Colonic mucosa (tissue), 4 donors: ENCODE measurements around the gene YJEFN3. TPM values are rescaled to one million over a fixed set of nuclear protein-coding genes. Genes with fewer than 3 reads are reported as not detected.

Experiments
- DNase-seq: peaks from one replicate; pipeline ENCODE4 v3.0.0-alpha.2; 2020
- H3K27ac ChIP-seq: fragments of 200-600 bp; one replicate; pipeline ENCODE4 v1.8.0; 2021
- H3K27me3 ChIP-seq: fragments of 200-600 bp; one replicate; pipeline ENCODE4 v1.8.0; 2021
- H3K36me3 ChIP-seq: fragments of 200-600 bp; one replicate; pipeline ENCODE4 v1.8.0; 2021
- H3K4me1 ChIP-seq: fragments of 200-600 bp; one replicate; pipeline ENCODE4 v1.8.0; 2021; ENCODE audit warnings: mild to moderate bottlenecking
- H3K4me3 ChIP-seq: fragments of 200-600 bp; one replicate; pipeline ENCODE4 v1.8.0; 2021
- H3K9ac ChIP-seq, 2 donors: one replicate each; pipeline ENCODE4 v1.7.0; 2013; ENCODE audit warnings: control low read depth in 2 of 2, low read depth in 2 of 2, low read length in 2 of 2
- H3K9me3 ChIP-seq: fragments of 200-600 bp; one replicate; pipeline ENCODE4 v1.8.0; 2021
- CTCF ChIP-seq: fragments of 200-600 bp; IDR thresholded peaks from one replicate; pipeline ENCODE4 v1.8.0; 2022; ENCODE audit warnings: antibody characterized with exemption, mild to moderate bottlenecking
- intact Hi-C: fragments of 100-400 bp; cut with DNase I; formaldehyde crosslinking; loops from one replicate; pipeline ENCODE4 v1.14.1; 2022
- total RNA-seq, 2 donors: library from RNA; stranded (reverse); fragmentation: NEBNext Ultra II Directional in 1 of 2; extraction: Animal tissue kit (Norgen Biotek cat#: 25700) in 1 of 2; gene quantifications; one replicate each; pipeline ENCODE4 v1.2.1, GENCODE V29; 2021
- donor health status: healthy.
- donor health status: DM: no; HTN: no; CAD: no.
- donor health status: DM: no; HTN: no; CAD: no.

Gene YJEFN3
- total RNA-seq, 2 donors from 2014 or later: 1.9 to 17.3 TPM

GRCh38 chr19:19524053-19524452 lies 4.7 kb upstream of the YJEFN3 start:
- TF ChIP-seq CTCF: no peak
- no peak overlapping the region for H3K4me3 ChIP-seq

GRCh38 chr19:19525611-19526380 lies 2.9 kb upstream of the YJEFN3 start:
- TF ChIP-seq CTCF: no peak
- DNase-seq: no peak
- H3K4me3 ChIP-seq: no peak overlapping the region
- no peaks in the 10 kb centered on the region for H3K4me1 ChIP-seq
- no peaks in the 10 kb centered on the region for H3K27me3 ChIP-seq
- no peaks in the 10 kb centered on the region for H3K36me3 ChIP-seq
- H3K9ac ChIP-seq: no peak overlapping the region
- intact Hi-C loops: no loop called here
- no peaks in the 10 kb centered on the region for H3K9me3 ChIP-seq
- H3K27ac ChIP-seq: no peak overlapping the region

More at GRCh38 chr19:19524053-19524452, 4.7 kb upstream of the YJEFN3 start:
- Histone ChIP-seq H3K9me3 (no peaks in the 10 kb centered on the region), H3K36me3 (no peaks in the 10 kb centered on the region), H3K27ac (no peak overlapping the region), H3K9ac (no peak overlapping the region), H3K4me1 (no peaks in the 10 kb centered on the region), H3K27me3 (no peaks in the 10 kb centered on the region)
- DNase-seq: no peak
- intact Hi-C loops: no loop called here

GRCh38 chr19:19526581-19527370 lies 1.9 kb upstream of the YJEFN3 start:
- H3K9ac ChIP-seq: no peak overlapping the region
- DNase-seq: no peak
- H3K4me1 ChIP-seq: no peaks in the 10 kb centered on the region
- no peaks in the 10 kb centered on the region for H3K9me3 ChIP-seq
- intact Hi-C loops: no loop called here
- H3K36me3 ChIP-seq: no peaks in the 10 kb centered on the region
- no peak for TF ChIP-seq CTCF
- H3K4me3 ChIP-seq: no peak overlapping the region
- no peak overlapping the region for H3K27ac ChIP-seq
- H3K27me3 ChIP-seq: no peaks in the 10 kb centered on the region

- H3K9ac ChIP-seq: no peak overlapping the region
- H3K27ac ChIP-seq: no peak overlapping the region
- H3K4me1 ChIP-seq: no peaks in the 10 kb centered on the region
- intact Hi-C loops: no loop called here
- H3K27me3 ChIP-seq: no peaks in the 10 kb centered on the region
- no peaks in the 10 kb centered on the region for H3K9me3 ChIP-seq
- no peaks in the 10 kb centered on the region for H3K36me3 ChIP-seq
- no peak for TF ChIP-seq CTCF
- DNase-seq: no peak
- no peak overlapping the region for H3K4me3 ChIP-seq
Observed at GRCh38 chr19:19527371-19527656, 1.4 kb upstream of the YJEFN3 start.

- Histone ChIP-seq H3K9me3 (no peaks in the 10 kb centered on the region), H3K27ac (no peak overlapping the region), H3K27me3 (no peaks in the 10 kb centered on the region), H3K4me1 (no peaks in the 10 kb centered on the region), H3K36me3 (no peaks in the 10 kb centered on the region), H3K9ac (peak overlapping the region in 1 of 2 donors; percentile 2), H3K4me3 (no peak overlapping the region)
- DNase-seq: no peak
- TF ChIP-seq CTCF: no peak
- intact Hi-C loops: no loop called here
Observed at GRCh38 chr19:19527674-19528625, 761 bp upstream of the YJEFN3 start.
